Left hindlimb (tissue), 1 donor: Measurements from ENCODE around the gene MGAT4A.
"Not testable (repeated sequence)": the region's sequence is repeated elsewhere in the genome, so short reads cannot be mapped to it uniquely, and the experiment has no call there.

Experiments
- DNase-seq: peaks from one replicate; pipeline ENCODE4 v3.0.0-alpha.2; 2018

Gene MGAT4A

GRCh38 chr2:98728088-98728718, 2.7 kb downstream of the MGAT4A start:
- not testable (repeated sequence) for DNase-seq

DNA sequence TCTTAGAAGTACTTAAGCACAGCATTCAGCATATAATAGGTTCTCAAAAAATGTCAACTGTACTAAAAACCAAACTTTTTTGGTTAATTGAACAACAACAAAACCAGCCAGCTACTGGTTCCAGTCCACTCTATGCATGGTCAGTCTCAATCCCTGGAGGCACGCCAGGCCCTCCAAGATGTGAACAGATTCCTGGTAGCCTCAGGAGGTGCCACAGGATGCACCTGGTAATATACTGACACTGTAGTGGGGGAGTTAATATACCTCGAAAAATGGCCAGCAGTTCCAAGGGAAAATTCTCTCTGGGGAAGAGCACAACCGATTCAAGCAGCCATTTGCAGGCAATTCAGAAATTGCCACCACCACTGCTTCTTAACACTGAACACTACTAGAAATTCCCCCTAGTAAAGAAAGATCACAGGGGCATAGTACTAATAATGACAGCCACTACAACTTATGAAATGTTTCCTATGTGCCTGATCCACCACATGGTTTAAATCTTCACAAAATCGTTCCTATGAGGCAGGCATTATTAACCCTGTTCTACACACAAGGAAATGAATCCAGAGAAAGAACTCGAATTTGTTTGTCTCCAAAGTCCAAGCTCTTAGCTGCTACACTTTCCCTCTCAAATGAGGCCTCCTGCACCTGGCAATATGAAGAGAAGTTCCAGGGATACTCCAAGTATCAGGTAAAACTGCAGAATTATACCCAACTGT, 3.4 kb downstream of the MGAT4A start:
- DNase-seq: no peak

GRCh38 chr2:98726735-98727368, 4.1 kb downstream of the MGAT4A start:
- no peak for DNase-seq

GRCh38 chr2:98726205-98726604, 4.7 kb downstream of the MGAT4A start:
- DNase-seq: no peak

- DNase-seq: no peak
These were observed 10.6 kb downstream of the MGAT4A start for GRCh38 chr2:98720286-98720685.

DNA sequence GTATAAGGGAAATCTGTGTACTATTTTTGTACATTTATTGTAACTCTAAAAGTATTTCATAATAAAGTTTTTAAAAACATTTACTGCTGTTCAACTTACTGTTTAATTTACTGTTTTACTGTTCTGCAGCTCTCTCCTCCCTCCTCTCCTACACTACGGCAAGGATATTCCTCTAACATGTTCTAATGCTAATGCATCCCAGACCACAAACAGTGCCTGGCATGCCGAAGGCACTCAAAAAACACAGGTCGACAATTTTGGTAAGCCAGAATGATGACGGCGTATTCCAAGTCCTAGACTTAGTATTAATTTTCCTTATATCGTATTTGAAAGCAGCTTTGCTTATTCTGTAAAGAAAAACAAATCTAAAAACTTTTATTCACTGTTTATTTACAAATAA, 13.3 kb downstream of the MGAT4A start:
- DNase-seq: no peak

- no peak for DNase-seq
These were observed 14.1 kb downstream of the MGAT4A start for GRCh38 chr2:98716786-98717185.

GRCh38 chr2:98715812-98716451, 15.0 kb downstream of the MGAT4A start:
- DNase-seq: no peak

GRCh38 chr2:98713332-98714015, 17.5 kb downstream of the MGAT4A start:
- no peak for DNase-seq

DNA sequence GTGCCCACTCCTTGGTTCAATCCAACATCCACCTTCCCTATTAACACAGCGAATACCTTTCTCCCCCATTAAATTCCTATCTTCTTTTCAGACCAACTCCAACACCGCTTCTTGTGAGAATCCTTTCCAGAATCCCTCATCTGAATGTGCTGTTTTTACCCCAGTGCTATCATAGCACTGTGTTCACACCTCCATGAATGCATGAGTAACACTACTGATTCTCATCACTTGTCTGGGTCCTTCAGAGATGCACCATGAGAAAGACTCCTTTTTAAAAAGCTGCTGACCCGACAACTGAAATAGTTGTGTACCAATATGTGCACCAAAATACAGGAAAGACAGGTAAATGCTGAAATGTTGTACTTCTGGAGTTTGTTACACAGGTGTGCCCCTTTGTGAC, 18.8 kb downstream of the MGAT4A start:
- no peak for DNase-seq

- no peak for DNase-seq
These were observed 19.4 kb downstream of the MGAT4A start for GRCh38 chr2:98711506-98711905.

GRCh38 chr2:98710734-98711133, 20.2 kb downstream of the MGAT4A start:
- no peak for DNase-seq

DNA sequence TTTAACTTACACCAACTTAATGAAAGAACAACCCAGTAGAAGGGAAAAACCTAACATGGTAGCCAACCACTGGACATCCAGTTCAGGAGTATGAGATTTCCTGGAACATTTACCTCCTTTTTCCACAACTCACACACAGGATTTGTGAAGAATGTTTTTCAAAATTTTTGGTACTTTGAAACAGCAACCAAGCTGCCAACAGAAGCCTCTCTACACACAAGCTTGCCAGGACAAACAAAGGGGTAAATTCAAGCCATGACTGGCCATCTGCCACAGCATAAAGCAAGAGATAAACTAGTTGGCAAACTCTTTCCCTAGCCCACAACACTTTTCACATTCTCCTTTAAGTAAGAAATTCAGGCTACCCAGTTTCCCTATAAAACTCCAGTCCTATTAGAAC, 21.4 kb downstream of the MGAT4A start:
- no peak for DNase-seq

GRCh38 chr2:98708396-98709186, 22.3 kb downstream of the MGAT4A start:
- DNase-seq: no peak

GRCh38 chr2:98706591-98706990, 24.3 kb downstream of the MGAT4A start:
- no peak for DNase-seq

DNA sequence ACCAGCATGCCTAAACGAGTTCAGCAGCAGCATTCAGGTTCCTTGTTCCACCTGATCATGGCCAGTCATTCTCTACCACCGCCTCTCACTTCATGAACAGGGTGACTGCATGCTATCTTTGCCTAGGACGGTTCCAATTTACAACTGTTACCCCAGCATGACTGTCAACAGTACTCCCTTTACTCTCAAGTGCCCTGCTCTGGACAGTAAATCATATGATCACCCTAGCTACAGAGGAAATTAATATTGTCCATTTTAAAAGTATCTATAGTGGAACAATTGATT, 25.7 kb downstream of the MGAT4A start:
- no peak for DNase-seq

DNA sequence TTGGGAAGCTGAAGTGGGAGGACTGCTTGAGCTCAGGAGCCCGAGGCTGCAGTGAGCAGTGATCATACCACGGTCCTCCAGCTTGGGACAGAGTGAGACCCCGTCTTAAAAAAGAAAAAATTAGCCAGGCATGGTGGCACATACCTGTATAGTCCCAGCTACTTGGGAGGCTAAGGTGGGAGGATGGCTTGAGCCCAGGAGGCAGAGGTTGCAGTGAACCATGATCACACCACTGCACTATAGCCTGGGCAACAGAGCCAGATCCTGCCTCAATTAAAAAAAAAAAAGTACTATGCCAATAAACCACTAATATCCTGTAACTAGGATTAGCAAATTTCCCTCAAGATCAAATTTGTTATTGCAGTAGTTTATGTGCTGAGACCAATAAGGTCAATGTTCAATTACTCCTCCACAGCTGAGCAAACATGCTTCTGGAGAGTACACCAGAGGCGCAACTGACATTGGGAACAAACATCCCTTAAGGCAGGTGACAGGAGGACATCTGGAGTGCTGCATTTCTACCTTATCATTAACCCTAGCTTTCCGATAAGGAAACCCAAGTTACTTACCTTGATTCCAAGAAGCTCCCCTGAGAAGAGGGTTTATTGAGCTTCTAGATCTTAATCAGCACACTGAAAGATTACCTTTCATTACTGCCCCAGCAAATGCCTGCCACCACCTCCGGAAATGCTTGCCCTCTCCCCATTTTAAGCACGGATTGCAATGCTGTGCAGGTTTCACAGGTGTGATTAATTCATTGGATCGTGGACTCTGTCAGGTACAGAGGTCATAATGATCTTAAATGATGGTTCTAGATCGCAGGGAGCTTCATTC, 26.2 kb downstream of the MGAT4A start:
- no peak for DNase-seq

DNA sequence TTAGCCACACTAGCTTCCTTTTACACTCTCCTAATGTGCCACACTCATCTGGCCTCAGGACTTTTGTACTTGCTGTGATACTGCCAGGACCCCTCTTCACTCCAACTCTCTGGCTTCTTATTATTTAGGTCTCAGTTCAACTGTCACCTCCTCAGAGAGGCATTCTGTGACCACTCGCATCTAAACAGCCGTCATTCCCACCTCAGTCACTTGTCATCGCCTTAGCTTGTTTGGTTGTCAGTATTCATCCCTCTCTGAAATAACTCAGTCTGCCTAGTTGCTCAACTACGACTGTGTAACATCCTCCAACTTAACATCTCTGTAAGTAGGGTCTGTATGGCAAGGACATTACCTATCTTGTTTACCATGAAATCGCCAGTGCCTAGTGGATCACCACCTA, 27.2 kb downstream of the MGAT4A start:
- no peak for DNase-seq

- DNase-seq: no peak
These were observed 27.9 kb downstream of the MGAT4A start for GRCh38 chr2:98702858-98703620.

GRCh38 chr2:98702127-98702802, 28.7 kb downstream of the MGAT4A start:
- peak; percentile 43 for DNase-seq
